Measurements from ENCODE around the gene FCF1. TPM values are rescaled to one million over a fixed set of nuclear protein-coding genes. Genes with fewer than 3 reads are reported as not detected.

The FCF1 gene
- total RNA-seq, 1 experiment from 2014 or later = 29.9 TPM

GRCh38 chr14:74763803-74764531, 51.0 kb downstream of the FCF1 start:
- peak; percentile 16 for DNase-seq (ENCODE audit: low read depth)

DNA sequence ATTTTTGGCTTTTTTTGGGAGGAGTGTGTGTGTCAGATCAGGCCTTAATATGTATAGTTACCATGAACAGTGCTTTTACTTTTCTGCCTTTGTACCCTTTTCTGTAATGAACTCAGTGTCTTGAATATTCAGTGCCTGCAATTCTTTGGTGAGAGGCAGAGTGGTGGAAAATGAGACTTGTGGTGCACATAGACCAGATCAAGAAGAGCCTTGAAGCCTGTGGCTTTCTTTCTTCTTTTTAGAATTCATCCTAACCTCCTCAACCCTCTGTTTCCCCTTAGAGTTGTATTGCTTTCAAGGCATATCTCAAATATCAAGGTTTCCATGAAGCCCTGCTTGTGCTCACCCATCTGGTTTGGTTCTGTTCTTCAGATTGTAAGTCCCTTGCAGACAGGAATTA, 52.8 kb downstream of the FCF1 start:
- no peak for DNase-seq (ENCODE audit: low read depth)

DNA sequence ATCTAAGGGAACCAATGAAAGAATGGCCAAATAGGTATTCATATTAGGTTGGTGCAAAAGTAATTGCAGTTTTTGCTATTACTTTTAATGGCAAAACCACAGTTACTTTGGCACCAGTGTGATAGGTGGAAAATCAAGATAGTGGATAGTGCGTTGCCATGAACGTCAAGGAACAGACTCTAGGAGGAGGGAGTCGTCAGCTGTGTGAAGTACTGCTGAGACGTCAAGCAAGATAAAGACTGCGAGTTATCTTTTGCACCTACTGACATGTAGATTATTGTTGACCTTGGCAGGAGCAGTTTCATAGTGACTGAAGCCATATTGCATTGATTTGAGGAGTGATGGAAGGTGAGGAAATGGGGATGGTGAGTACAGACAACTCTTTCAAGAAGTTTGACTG, 58.5 kb downstream of the FCF1 start:
- DNase-seq (ENCODE audit: low read depth) = no peak

GRCh38 chr14:74784634-74785033, 71.7 kb downstream of the FCF1 start:
- no peak for DNase-seq (ENCODE audit: low read depth)

GRCh38 chr14:74785056-74785613, 72.2 kb downstream of the FCF1 start:
- DNase-seq (ENCODE audit: low read depth) = no peak

DNA sequence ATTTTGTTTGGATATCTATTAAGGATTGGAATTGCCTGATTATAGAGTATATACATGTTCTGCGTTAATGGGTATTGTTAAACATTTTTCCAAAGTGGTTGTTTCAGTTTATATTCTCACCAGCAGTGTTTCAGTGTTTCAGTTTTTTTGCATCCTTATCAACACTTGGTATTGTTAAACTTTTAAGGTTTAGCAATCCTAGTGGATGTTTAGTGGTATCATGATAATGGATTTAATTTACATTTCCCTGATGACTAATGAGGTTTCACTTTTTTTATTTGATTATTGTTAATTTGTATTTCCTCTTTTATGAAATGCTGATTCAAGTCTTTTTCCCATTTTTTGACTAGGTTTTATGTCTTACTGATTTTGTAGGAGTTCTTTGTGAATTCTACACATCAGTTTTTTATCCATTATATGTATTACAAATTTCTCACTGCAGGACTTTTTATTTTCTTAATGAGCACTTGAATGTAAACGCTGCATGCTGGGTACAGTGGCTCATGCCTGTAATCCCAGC, 73.9 kb downstream of the FCF1 start:
- DNase-seq (ENCODE audit: low read depth) = no peak

Other genes with a start within 250 kb of the FCF1 start
- gene NPC2, start 219.8 kb upstream of the FCF1 start, total RNA-seq (2014; rRNA removed; shearing (Covaris generic)) = 358 and 402 TPM in 2 replicates
- 32.4 and 36.1 TPM in 2 replicates for gene ISCA2, start 219.4 kb upstream of the FCF1 start, total RNA-seq (2014; rRNA removed; shearing (Covaris generic))
- 22.8 and 26.0 TPM in 2 replicates for gene LTBP2, start 100.9 kb upstream of the FCF1 start, total RNA-seq (2014; rRNA removed; shearing (Covaris generic))
- gene AREL1, start 64 bp upstream of the FCF1 start, total RNA-seq (2014; rRNA removed; shearing (Covaris generic)) = 17.4 and 24.0 TPM in 2 replicates
- 15.7 and 17.1 TPM in 2 replicates for gene YLPM1, start 50.2 kb downstream of the FCF1 start, total RNA-seq (2014; rRNA removed; shearing (Covaris generic))
- not detected in 2 replicates for gene PROX2, start 163.0 kb downstream of the FCF1 start, total RNA-seq (2014; rRNA removed; shearing (Covaris generic))
- 38.2 and 45.3 TPM in 2 replicates for gene DLST, start 168.8 kb downstream of the FCF1 start, total RNA-seq (2014; rRNA removed; shearing (Covaris generic))
- 2.0 and 3.6 TPM in 2 replicates for gene RPS6KL1, start 210.1 kb downstream of the FCF1 start, total RNA-seq (2014; rRNA removed; shearing (Covaris generic))
- gene PGF, start 242.5 kb downstream of the FCF1 start, total RNA-seq (2014; rRNA removed; shearing (Covaris generic)) = 0.36 and 0.98 TPM in 2 replicates